ENCODE measurements around the gene CCDC30. TPM values are rescaled to one million over a fixed set of nuclear protein-coding genes. Genes with fewer than 3 reads are reported as not detected.
"Not testable (repeated sequence)": the region's sequence is repeated elsewhere in the genome, so short reads cannot be mapped to it uniquely, and the experiment has no call there.

The CCDC30 gene
- total RNA-seq, 4 donors from 2014 or later: 2.7 to 13.3 (median 7.1) TPM

GRCh38 chr1:42461196-42461595 lies 1.9 kb upstream of the CCDC30 start:
- no peaks in the 10 kb centered on the region for H3K27me3 ChIP-seq
- WGBS, 2 donors: 75 to 93% methylated on average over 2 of the region's 2 CpGs
- H3K27ac ChIP-seq: no peak overlapping the region
- H3K36me3 ChIP-seq: peaks cover 0 to 33% (median 0%) of the 10 kb centered on the region in 3 donors
- H3K4me3 ChIP-seq: no peak overlapping the region
- no peak for TF ChIP-seq CTCF (IDR thresholded peaks at IDR 0.05)
- no peak for TF ChIP-seq POLR2A (IDR thresholded peaks at IDR 0.05)
- TF ChIP-seq EP300 (IDR thresholded peaks at IDR 0.05): no peak
- no peaks in the 10 kb centered on the region for H3K9me3 ChIP-seq
- DNase-seq (ENCODE audit: low spot score in 2 of 2): no peak
- peaks cover 0 to 35% (median 17%) of the 10 kb centered on the region in 4 donors for H3K4me1 ChIP-seq

GRCh38 chr1:42463921-42464320 lies 835 bp downstream of the CCDC30 start:
- Histone ChIP-seq H3K27ac (peak overlapping the region in 1 of 4 donors; percentile 43), H3K4me3 (peak overlapping the region; percentile 60 to 76 (median 74)), H3K36me3 (peaks cover 0 to 22% (median 0%) of the 10 kb centered on the region in 3 donors), H3K4me1 (peaks cover 0 to 19% (median 9%) of the 10 kb centered on the region in 4 donors), H3K9me3 (no peaks in the 10 kb centered on the region), H3K27me3 (no peaks in the 10 kb centered on the region)
- WGBS, 2 donors: 66 to 70% methylated on average over 3 of the region's 3 CpGs
- TF ChIP-seq CTCF (IDR thresholded peaks at IDR 0.05): no peak
- no peak for TF ChIP-seq EP300 (IDR thresholded peaks at IDR 0.05)
- TF ChIP-seq POLR2A (IDR thresholded peaks at IDR 0.05): no peak
- DNase-seq (ENCODE audit: low spot score in 2 of 2): no peak

- Histone ChIP-seq H3K4me1 (peaks cover 0 to 19% (median 9%) of the 10 kb centered on the region in 4 donors), H3K9me3 (no peaks in the 10 kb centered on the region), H3K4me3 (no peak overlapping the region), H3K27ac (no peak overlapping the region), H3K36me3 (peaks cover 0 to 5% (median 0%) of the 10 kb centered on the region in 3 donors), H3K27me3 (no peaks in the 10 kb centered on the region)
- no peak for TF ChIP-seq CTCF (IDR thresholded peaks at IDR 0.05)
- no peak for TF ChIP-seq POLR2A (IDR thresholded peaks at IDR 0.05)
- TF ChIP-seq EP300 (IDR thresholded peaks at IDR 0.05): no peak
- 86 to 92% methylated on average over 2 of the region's 2 CpGs for WGBS, 2 donors
- DNase-seq (ENCODE audit: low spot score in 2 of 2): no peak
Measured at GRCh38 chr1:42466030-42466429, 2.9 kb downstream of the CCDC30 start.

GRCh38 chr1:42469727-42470126 lies 6.6 kb downstream of the CCDC30 start:
- Histone ChIP-seq H3K9me3 (no peaks in the 10 kb centered on the region), H3K27me3 (no peaks in the 10 kb centered on the region), H3K36me3 (peaks cover 0 to 7% (median 0%) of the 10 kb centered on the region in 3 donors), H3K4me3 (no peak overlapping the region), H3K4me1 (no peaks in the 10 kb centered on the region), H3K27ac (no peak overlapping the region)
- DNase-seq (ENCODE audit: low spot score in 2 of 2): no peak
- TF ChIP-seq EP300 (IDR thresholded peaks at IDR 0.05) (no peak), CTCF (IDR thresholded peaks at IDR 0.05) (no peak), POLR2A (IDR thresholded peaks at IDR 0.05) (no peak)
- 89 to 98% methylated on average over 2 of the region's 2 CpGs for WGBS, 2 donors

GRCh38 chr1:42476605-42477004 lies 13.5 kb downstream of the CCDC30 start:
- Histone ChIP-seq H3K4me3 (no peak overlapping the region), H3K27ac (no peak overlapping the region), H3K27me3 (no peaks in the 10 kb centered on the region), H3K36me3 (peaks cover 0 to 18% (median 0%) of the 10 kb centered on the region in 3 donors), H3K9me3 (no peaks in the 10 kb centered on the region), H3K4me1 (no peaks in the 10 kb centered on the region)
- TF ChIP-seq EP300 (IDR thresholded peaks at IDR 0.05) (no peak), POLR2A (IDR thresholded peaks at IDR 0.05) (no peak), CTCF (IDR thresholded peaks at IDR 0.05) (no peak)
- WGBS, 2 donors: 91 to 92% methylated on average over 4 of the region's 4 CpGs
- DNase-seq (ENCODE audit: low spot score in 2 of 2): no peak

GRCh38 chr1:42477354-42477753 lies 14.3 kb downstream of the CCDC30 start:
- not testable (repeated sequence) for H3K27ac ChIP-seq; H3K4me1 ChIP-seq; DNase-seq (ENCODE audit: low spot score in 2 of 2); H3K4me3 ChIP-seq; H3K27me3 ChIP-seq; H3K9me3 ChIP-seq
- peaks cover 0 to 25% (median 0%) of the 10 kb centered on the region in 3 donors for H3K36me3 ChIP-seq
- 82 to 88% methylated on average over 4 of the region's 4 CpGs for WGBS, 2 donors
